Thyroid gland (tissue), 4 donors: ENCODE measurements around the gene DCAF7.

ENCODE experiments used
- POLR2A ChIP-seq, 2 donors: fragments of 450-650 bp; IDR thresholded peaks; one replicate each; pipeline ENCODE4 v1.6.1; 2017; ENCODE audit warnings: antibody characterized with exemption in 2 of 2, mild to moderate bottlenecking in 2 of 2, moderate library complexity in 1 of 2
- TF ChIP-seq, protein P1 (sequence below), 6 experiments: fragments of 200-600 bp in 3 of 6; fragments of 450-650 bp in 3 of 6; sonication (generic) in 3 of 6; IDR thresholded peaks; one replicate each; pipeline ENCODE4 v1.5.1; 2016 to 2019; ENCODE audit warnings: antibody characterized with exemption in 6 of 6, mild to moderate bottlenecking in 2 of 6, inconsistent platforms in 1 of 6, moderate library complexity in 1 of 6

DNA sequence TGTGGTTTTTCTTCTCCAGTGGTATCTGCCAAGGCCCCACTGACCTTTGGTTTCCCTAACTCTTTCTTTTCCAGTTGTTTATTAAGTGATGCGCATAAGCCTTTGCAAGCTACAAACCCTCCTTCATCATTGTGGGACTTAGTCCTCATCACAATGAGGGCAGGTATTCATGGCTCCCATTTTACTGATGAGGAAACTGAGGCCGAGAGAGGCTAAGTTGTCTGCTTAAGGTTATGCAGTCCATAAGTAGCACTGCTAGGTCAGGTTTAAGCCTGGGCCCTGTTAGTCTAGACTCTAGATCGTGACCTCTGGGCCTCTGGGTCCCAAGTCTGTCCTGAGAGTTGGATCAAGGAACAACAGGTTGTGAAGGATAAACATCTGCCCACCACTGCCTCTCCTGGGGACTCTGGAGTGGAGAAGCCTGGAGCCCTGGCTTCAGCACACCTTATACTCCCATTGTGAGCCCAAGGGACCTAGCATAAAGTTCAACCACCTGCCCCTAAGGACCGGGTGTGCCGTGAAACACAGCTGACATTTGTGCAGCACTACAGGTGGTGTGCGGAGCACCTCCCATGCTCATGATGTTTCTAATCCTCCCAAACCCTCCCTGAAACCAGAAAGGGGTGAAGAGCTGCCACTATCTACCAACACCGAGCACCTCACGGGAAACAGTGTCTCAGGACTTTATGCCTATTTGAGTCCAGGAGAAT, 32.3 kb upstream of the DCAF7 start:
- TF ChIP-seq, protein P1, sequence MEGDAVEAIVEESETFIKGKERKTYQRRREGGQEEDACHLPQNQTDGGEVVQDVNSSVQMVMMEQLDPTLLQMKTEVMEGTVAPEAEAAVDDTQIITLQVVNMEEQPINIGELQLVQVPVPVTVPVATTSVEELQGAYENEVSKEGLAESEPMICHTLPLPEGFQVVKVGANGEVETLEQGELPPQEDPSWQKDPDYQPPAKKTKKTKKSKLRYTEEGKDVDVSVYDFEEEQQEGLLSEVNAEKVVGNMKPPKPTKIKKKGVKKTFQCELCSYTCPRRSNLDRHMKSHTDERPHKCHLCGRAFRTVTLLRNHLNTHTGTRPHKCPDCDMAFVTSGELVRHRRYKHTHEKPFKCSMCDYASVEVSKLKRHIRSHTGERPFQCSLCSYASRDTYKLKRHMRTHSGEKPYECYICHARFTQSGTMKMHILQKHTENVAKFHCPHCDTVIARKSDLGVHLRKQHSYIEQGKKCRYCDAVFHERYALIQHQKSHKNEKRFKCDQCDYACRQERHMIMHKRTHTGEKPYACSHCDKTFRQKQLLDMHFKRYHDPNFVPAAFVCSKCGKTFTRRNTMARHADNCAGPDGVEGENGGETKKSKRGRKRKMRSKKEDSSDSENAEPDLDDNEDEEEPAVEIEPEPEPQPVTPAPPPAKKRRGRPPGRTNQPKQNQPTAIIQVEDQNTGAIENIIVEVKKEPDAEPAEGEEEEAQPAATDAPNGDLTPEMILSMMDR (IDR thresholded peaks at IDR 0.05), result no peak
- no peak for TF ChIP-seq POLR2A (IDR thresholded peaks at IDR 0.05)
